PC-9 (cell line): ENCODE data around the gene DTD2. TPM values are rescaled to one million over a fixed set of nuclear protein-coding genes. Genes with fewer than 3 reads are reported as not detected.

Source experiments
- BruUV-seq: library from RNA; stranded (reverse); fragments of 400-500 nt; replicated peaks from 2 replicates; lab custom pipeline; 2021; lab: Mats Ljungman, UMichigan
- CTCF ChIA-PET: fragments of 300-600 bp; sonication (Branson Sonifier 250); formaldehyde crosslinking; loops from one replicate; lab custom pipeline; 2022; ENCODE audit warnings: antibody characterized with exemption; lab: Charles Lee
- POLR2A ChIA-PET: fragments of 300-600 bp; sonication (Branson Sonifier 250); formaldehyde crosslinking; loops from one replicate; lab custom pipeline; 2022; ENCODE audit warnings: antibody characterized with exemption; ENCODE audit not compliant: unreplicated experiment; lab: Charles Lee
- DNase-seq, 2 experiments: peaks; one replicate each; pipeline versions ENCODE4 v3.0.0 to v3.0.0-alpha.2; 2015 to 2022; ENCODE audit warnings: mixed read lengths in 1 of 2
- H2AFZ ChIP-seq: fragments of 200-600 bp; sonication (generic); 2 replicates; pipeline ENCODE4 v1.8.1; 2017; ENCODE audit warnings: antibody characterized with exemption
- H3F3A ChIP-seq: fragments of 200-600 bp; sonication (generic); 2 replicates; pipeline ENCODE4 v1.8.1; 2017; ENCODE audit warnings: antibody characterized with exemption, mild to moderate bottlenecking, low read depth; ENCODE audit not compliant: insufficient read depth
- H3K27ac ChIP-seq: fragments of 200-600 bp; sonication (generic); 2 replicates; pipeline ENCODE4 v1.6.1; 2016; ENCODE audit warnings: mixed run types
- H3K27me3 ChIP-seq: fragments of 200-600 bp; sonication (generic); 2 replicates; pipeline ENCODE4 v1.6.1; 2016; ENCODE audit warnings: low read depth, mixed run types; ENCODE audit not compliant: insufficient read depth
- H3K36me3 ChIP-seq: fragments of 200-600 bp; sonication (generic); 2 replicates; pipeline ENCODE4 v1.6.1; 2016; ENCODE audit warnings: low read depth, mixed run types
- H3K4me1 ChIP-seq: fragments of 200-600 bp; sonication (generic); replicated peaks from 2 replicates; pipeline ENCODE4 v1.6.1; 2016; ENCODE audit warnings: mixed run types; ENCODE audit not compliant: insufficient read depth
- H3K4me2 ChIP-seq: fragments of 200-600 bp; sonication (generic); 2 replicates; pipeline ENCODE4 v1.6.1; 2017; ENCODE audit warnings: mixed run types
- H3K4me3 ChIP-seq: fragments of 200-600 bp; sonication (generic); 2 replicates; pipeline ENCODE4 v1.6.1; 2016; ENCODE audit warnings: mixed run types
- H3K79me2 ChIP-seq: fragments of 200-600 bp; sonication (generic); 2 replicates; pipeline ENCODE4 v1.6.1; 2017; ENCODE audit warnings: low read depth, mixed run types
- H3K9me2 ChIP-seq: fragments of 200-600 bp; sonication (generic); 2 replicates; pipeline ENCODE4 v1.8.1; 2017; ENCODE audit warnings: mild to moderate bottlenecking; ENCODE audit not compliant: insufficient read depth
- H3K9me3 ChIP-seq: fragments of 200-600 bp; sonication (generic); 2 replicates; pipeline ENCODE4 v1.8.1; 2016; ENCODE audit warnings: low read depth; ENCODE audit not compliant: insufficient read depth
- H4K20me1 ChIP-seq: fragments of 200-600 bp; sonication (generic); 2 replicates; pipeline ENCODE4 v1.8.1; 2017; ENCODE audit not compliant: insufficient read depth
- CTCF ChIP-seq: fragments of 200-600 bp; sonication (generic); conservative IDR thresholded peaks from 2 replicates; pipeline ENCODE4 v1.6.1; 2017; ENCODE audit warnings: mixed run types, antibody characterized with exemption, mild to moderate bottlenecking, moderate library complexity
- EZH2 ChIP-seq: fragments of 200-600 bp; sonication (generic); IDR thresholded peaks from 2 replicates; pipeline ENCODE4 v1.8.0; 2017; ENCODE audit warnings: antibody characterized with exemption, low read depth
- intact Hi-C: fragments of 100-400 bp; cut with micrococcal nuclease; formaldehyde crosslinking; loops from one replicate; pipeline ENCODE4 v1.10.0; 2022; ENCODE audit not compliant: unreplicated experiment
- total RNA-seq: library from RNA; stranded (reverse); gene quantifications from 2 replicates; pipeline ENCODE4 v1.2.3, GENCODE V29; 2021

Gene DTD2
- total RNA-seq, 1 experiment from 2014 or later, result 10.1 TPM

DNA sequence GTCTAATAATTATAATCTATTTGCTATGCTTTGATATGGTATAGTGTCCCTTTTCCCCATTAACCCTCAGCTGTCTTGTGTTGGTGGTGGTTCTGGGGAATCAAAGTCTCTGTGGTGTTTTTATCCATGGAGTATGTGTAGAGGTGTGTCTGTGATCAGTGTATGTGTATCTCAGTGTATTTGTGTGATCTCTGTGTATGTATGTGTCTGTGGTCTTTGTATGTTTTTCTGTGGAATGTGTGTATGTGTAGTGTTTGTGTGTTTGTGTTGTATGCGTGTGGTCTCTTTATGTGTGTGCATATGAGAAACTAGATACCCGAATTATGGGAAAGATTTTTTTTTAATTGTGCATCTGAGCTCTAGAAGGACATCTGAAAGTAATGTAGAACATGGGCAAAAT is 29.5 kb upstream of the DTD2 start:
- DNase-seq, result no peak
- Histone ChIP-seq H3K79me2 (no peaks in the 10 kb centered on the region), H3K27ac (no peak overlapping the region), H3K9me3 (no peaks in the 10 kb centered on the region), H3K4me1 (no peaks in the 10 kb centered on the region), H2AFZ (no peak overlapping the region), H4K20me1 (no peaks in the 10 kb centered on the region), H3F3A (no peaks in the 10 kb centered on the region), H3K9me2 (no peaks in the 10 kb centered on the region), H3K4me3 (no peak overlapping the region), H3K27me3 (no peaks in the 10 kb centered on the region), H3K36me3 (no peaks in the 10 kb centered on the region), H3K4me2 (no peak overlapping the region)
- POLR2A ChIA-PET, result no interaction called here
- TF ChIP-seq CTCF, result no peak
- TF ChIP-seq EZH2, result no peak
- BruUV-seq, result no TSS peak
- CTCF ChIA-PET, result no interaction called here
- intact Hi-C loops, result no loop called here

- no peak for DNase-seq
- no peaks in the 10 kb centered on the region for H3F3A ChIP-seq
- no peak overlapping the region for H3K4me2 ChIP-seq
- no peak overlapping the region for H3K4me3 ChIP-seq
- intact Hi-C loops, result no loop called here
- CTCF ChIA-PET, result interaction anchor here (0.7 kb wide), 1 partner anchor 221 kb away, joined by 4 read pairs; no protein-coding TSS in a partner anchor
- H3K27ac ChIP-seq, result no peak overlapping the region
- no peak for TF ChIP-seq CTCF
- TF ChIP-seq EZH2, result no peak
- H3K36me3 ChIP-seq, result no peaks in the 10 kb centered on the region
- H2AFZ ChIP-seq, result no peak overlapping the region
- no peaks in the 10 kb centered on the region for H3K27me3 ChIP-seq
- H3K79me2 ChIP-seq, result no peaks in the 10 kb centered on the region
- POLR2A ChIA-PET, result no interaction called here
- H3K9me3 ChIP-seq, result no peaks in the 10 kb centered on the region
- H3K9me2 ChIP-seq, result no peaks in the 10 kb centered on the region
- BruUV-seq, result no TSS peak
- H3K4me1 ChIP-seq, result no peaks in the 10 kb centered on the region
- no peaks in the 10 kb centered on the region for H4K20me1 ChIP-seq
These were observed 27.4 kb upstream of the DTD2 start for GRCh38 chr14:31484754-31485153.

GRCh38 chr14:31480156-31480555 is 22.9 kb upstream of the DTD2 start:
- POLR2A ChIA-PET, result no interaction called here
- Histone ChIP-seq H2AFZ (no peak overlapping the region), H3K36me3 (no peaks in the 10 kb centered on the region), H3K9me2 (no peaks in the 10 kb centered on the region), H3K27ac (no peak overlapping the region), H3K4me2 (no peak overlapping the region), H3K79me2 (no peaks in the 10 kb centered on the region), H3K27me3 (no peaks in the 10 kb centered on the region), H4K20me1 (no peaks in the 10 kb centered on the region), H3K4me1 (no peaks in the 10 kb centered on the region), H3K9me3 (no peaks in the 10 kb centered on the region), H3F3A (no peaks in the 10 kb centered on the region), H3K4me3 (no peak overlapping the region)
- CTCF ChIA-PET, result no interaction called here
- BruUV-seq, result no TSS peak
- TF ChIP-seq EZH2 (no peak), CTCF (no peak)
- no peak for DNase-seq
- intact Hi-C loops, result no loop called here
